ENCODE data around the gene NEK9. TPM values are rescaled to one million over a fixed set of nuclear protein-coding genes. Genes with fewer than 3 reads are reported as not detected.
"Not testable (repeated sequence)": the region's sequence is repeated elsewhere in the genome, so short reads cannot be mapped to it uniquely, and the experiment has no call there.

Gene NEK9
- total RNA-seq, 1 donor from 2014 or later = 123 TPM

DNA sequence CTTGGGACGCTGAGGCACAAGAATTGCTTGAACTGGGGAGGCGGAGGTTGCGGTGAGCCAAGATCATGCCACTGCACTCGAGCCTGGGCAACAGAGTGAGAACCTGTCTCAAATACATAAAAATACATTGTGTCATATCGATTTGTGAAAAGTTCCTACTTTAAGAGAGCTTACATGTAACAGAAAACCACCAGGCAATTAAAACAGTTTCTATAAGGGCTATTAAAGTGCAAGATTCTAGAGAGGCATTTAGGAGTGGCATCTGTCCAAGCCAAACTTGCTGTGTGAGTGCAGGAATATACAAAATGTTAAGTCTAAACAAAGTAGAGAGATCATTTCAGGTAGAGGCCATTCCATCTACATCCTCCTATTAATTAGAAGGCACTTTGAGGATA is 1.7 kb upstream of the NEK9 start:
- intact Hi-C loops (cut with micrococcal nuclease) = no loop called here
- Histone ChIP-seq H3K4me3 (peak overlapping the region; percentile 82), H3K27ac (replicated peaks) (peak overlapping the region; percentile 94), H3K4me1 (peaks cover 56% of the 10 kb centered on the region), H3K27me3 (ENCODE audit: low read depth) (no peaks in the 10 kb centered on the region), H3K36me3 (peaks cover 7% of the 10 kb centered on the region), H3K9me3 (replicated peaks) (peaks cover under 1% of the 10 kb centered on the region)
- no peak for TF ChIP-seq CTCF (IDR thresholded peaks at IDR 0.05; ENCODE audit: borderline replicate concordance)
- DNase-seq = no peak

- H3K36me3 ChIP-seq = peaks cover 2% of the 10 kb centered on the region
- peak overlapping the region; percentile 82 for H3K4me3 ChIP-seq
- H3K27me3 ChIP-seq (ENCODE audit: low read depth) = no peaks in the 10 kb centered on the region
- DNase-seq = no peak
- peaks cover 59% of the 10 kb centered on the region for H3K4me1 ChIP-seq
- intact Hi-C loops (cut with micrococcal nuclease) = no loop called here
- H3K27ac ChIP-seq (replicated peaks) = peak overlapping the region; percentile 94
- TF ChIP-seq CTCF (IDR thresholded peaks at IDR 0.05; ENCODE audit: borderline replicate concordance) = no peak
- no peaks in the 10 kb centered on the region for H3K9me3 ChIP-seq (replicated peaks)
Observed at GRCh38 chr14:75127903-75128595, 1.2 kb upstream of the NEK9 start.

DNA sequence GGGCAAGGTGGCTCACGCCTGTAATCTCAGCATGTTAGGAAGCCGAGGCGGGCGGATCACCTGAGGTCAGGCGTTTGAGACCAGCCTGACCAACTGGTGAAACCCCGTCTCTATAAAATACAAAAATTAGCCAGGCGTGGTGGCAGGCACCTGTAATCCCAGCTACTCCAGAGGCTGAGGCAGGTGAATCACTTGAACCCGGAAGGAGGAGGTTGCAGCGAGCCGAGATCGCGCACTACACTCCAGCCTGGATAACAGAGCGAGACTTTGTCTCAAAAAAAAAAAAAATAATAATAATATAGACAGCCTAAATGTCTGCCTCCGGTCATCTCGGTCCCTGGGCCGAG is 599 bp upstream of the NEK9 start:
- DNase-seq; H3K36me3 ChIP-seq; H3K9me3 ChIP-seq (replicated peaks); H3K27me3 ChIP-seq (ENCODE audit: low read depth); intact Hi-C loops (cut with micrococcal nuclease): not testable (repeated sequence)
- peaks cover 55% of the 10 kb centered on the region for H3K4me1 ChIP-seq
- H3K4me3 ChIP-seq = peak overlapping the region; percentile 82
- peak overlapping the region; percentile 94 for H3K27ac ChIP-seq (replicated peaks)

DNA sequence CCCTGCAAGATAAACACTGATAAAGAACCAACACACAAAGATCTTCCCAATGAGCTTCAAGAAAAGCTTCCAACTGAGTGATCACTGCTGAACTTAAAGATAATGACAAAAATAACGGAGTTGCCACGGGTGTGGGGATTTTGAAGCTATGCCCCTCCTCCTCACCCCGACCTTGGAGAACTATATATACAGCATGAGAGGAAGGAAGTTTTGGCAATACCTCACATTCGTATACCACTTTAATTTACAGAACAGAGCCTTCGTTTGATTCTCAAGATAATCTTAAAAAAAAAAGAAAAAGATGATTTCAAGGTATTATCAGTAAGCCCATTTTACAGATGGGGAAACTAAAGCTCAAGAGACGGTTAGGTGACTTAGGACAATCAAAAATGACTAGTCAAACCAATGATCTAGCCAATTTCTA is 715 bp downstream of the NEK9 start:
- H3K4me3 ChIP-seq = peak overlapping the region; percentile 82
- TF ChIP-seq CTCF (IDR thresholded peaks at IDR 0.05; ENCODE audit: borderline replicate concordance) = no peak
- H3K27me3 ChIP-seq (ENCODE audit: low read depth) = no peaks in the 10 kb centered on the region
- peak overlapping the region; percentile 94 for H3K27ac ChIP-seq (replicated peaks)
- DNase-seq = no peak
- H3K9me3 ChIP-seq (replicated peaks) = no peaks in the 10 kb centered on the region
- intact Hi-C loops (cut with micrococcal nuclease) = no loop called here
- peaks cover 6% of the 10 kb centered on the region for H3K36me3 ChIP-seq
- peaks cover 54% of the 10 kb centered on the region for H3K4me1 ChIP-seq

GRCh38 chr14:75125617-75126016 is 1.2 kb downstream of the NEK9 start:
- H3K9me3 ChIP-seq (replicated peaks) = no peaks in the 10 kb centered on the region
- H3K4me1 ChIP-seq = peaks cover 54% of the 10 kb centered on the region
- H3K27ac ChIP-seq (replicated peaks) = no peak overlapping the region
- H3K27me3 ChIP-seq (ENCODE audit: low read depth) = no peaks in the 10 kb centered on the region
- no peak for DNase-seq
- TF ChIP-seq CTCF (IDR thresholded peaks at IDR 0.05; ENCODE audit: borderline replicate concordance) = no peak
- H3K4me3 ChIP-seq = peak overlapping the region; percentile 82
- intact Hi-C loops (cut with micrococcal nuclease) = no loop called here
- peaks cover 10% of the 10 kb centered on the region for H3K36me3 ChIP-seq

DNA sequence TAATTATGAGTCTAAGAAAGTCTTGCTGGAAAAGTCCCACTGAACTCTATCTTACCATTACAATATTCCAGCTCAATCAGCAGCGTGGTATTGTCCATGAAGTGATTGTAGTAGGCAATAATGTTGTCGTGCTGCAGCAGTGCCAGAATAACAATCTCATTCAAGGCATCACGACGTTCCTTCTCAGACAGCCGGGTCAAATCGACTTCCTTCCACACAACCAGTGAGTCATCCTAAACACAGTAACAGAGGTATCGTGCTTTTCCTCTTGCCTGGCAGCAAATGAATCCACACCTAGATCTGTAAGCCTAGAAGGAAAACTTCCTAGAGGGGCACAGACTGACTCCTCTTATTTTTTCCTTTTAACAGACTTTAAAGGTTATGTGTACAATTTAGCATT is 2.9 kb downstream of the NEK9 start:
- intact Hi-C loops (cut with micrococcal nuclease) = no loop called here
- no peak for DNase-seq

More for the DNA sequence above, 2.9 kb downstream of the NEK9 start:
- Histone ChIP-seq H3K27ac (replicated peaks) (peak overlapping the region; percentile 34), H3K4me1 (peaks cover 54% of the 10 kb centered on the region), H3K4me3 (no peak overlapping the region), H3K36me3 (peaks cover 26% of the 10 kb centered on the region), H3K9me3 (replicated peaks) (no peaks in the 10 kb centered on the region), H3K27me3 (ENCODE audit: low read depth) (no peaks in the 10 kb centered on the region)
- TF ChIP-seq CTCF (IDR thresholded peaks at IDR 0.05; ENCODE audit: borderline replicate concordance) = no peak

Measured in left ventricle myocardium inferior (tissue), 1 donor.